BLaER1 (cell line): ENCODE results near the gene INHBC.
"Not testable (repeated sequence)": the region's sequence is repeated elsewhere in the genome, so short reads cannot be mapped to it uniquely, and the experiment has no call there.

ENCODE experiments used
- H3K27ac ChIP-seq: shearing (Covaris generic); formaldehyde crosslinking; 2 replicates; pipeline ENCODE4 v1.8.1; 2022
- H3K27me3 ChIP-seq: shearing (Covaris generic); formaldehyde crosslinking; 2 replicates; pipeline ENCODE4 v1.8.1; 2022
- H3K36me3 ChIP-seq: shearing (Covaris generic); formaldehyde crosslinking; 2 replicates; pipeline ENCODE4 v1.8.1; 2022
- H3K4me1 ChIP-seq: shearing (Covaris generic); formaldehyde crosslinking; 2 replicates; pipeline ENCODE4 v1.8.1; 2022
- H3K4me2 ChIP-seq: shearing (Covaris generic); formaldehyde crosslinking; 2 replicates; pipeline ENCODE4 v1.8.1; 2022
- H3K4me3 ChIP-seq: shearing (Covaris generic); formaldehyde crosslinking; 2 replicates; pipeline ENCODE4 v1.8.1; 2022
- H3K9ac ChIP-seq: shearing (Covaris generic); formaldehyde crosslinking; 2 replicates; pipeline ENCODE4 v1.8.1; 2022
- H3K9me3 ChIP-seq: shearing (Covaris generic); formaldehyde crosslinking; 2 replicates; pipeline ENCODE4 v1.8.1; 2022
- H4K20me1 ChIP-seq: shearing (Covaris generic); formaldehyde crosslinking; 2 replicates; pipeline ENCODE4 v1.8.1; 2022
- Cebpa-rat ChIP-seq: shearing (Covaris generic); IDR thresholded peaks from 2 replicates; pipeline ENCODE4 v1.8.1; 2022

The INHBC gene

GRCh38 chr12:57429473-57430111 lies 5.0 kb upstream of the INHBC start:
- Histone ChIP-seq H3K9me3 (no peaks in the 10 kb centered on the region), H3K36me3 (peaks cover 16% of the 10 kb centered on the region), H3K27me3 (no peaks in the 10 kb centered on the region), H4K20me1 (no peaks in the 10 kb centered on the region), H3K27ac (peak overlapping the region; percentile 94), H3K9ac (peak overlapping the region; percentile 88), H3K4me3 (peak overlapping the region; percentile 74), H3K4me1 (peaks cover 28% of the 10 kb centered on the region), H3K4me2 (peak overlapping the region; percentile 87)
- no peak for TF ChIP-seq Cebpa-rat

- Histone ChIP-seq H3K9me3 (no peaks in the 10 kb centered on the region), H3K27ac (peak overlapping the region; percentile 94), H3K4me3 (peak overlapping the region; percentile 74), H3K27me3 (no peaks in the 10 kb centered on the region), H3K9ac (peak overlapping the region; percentile 88), H3K36me3 (peaks cover 9% of the 10 kb centered on the region), H3K4me1 (peaks cover 35% of the 10 kb centered on the region), H3K4me2 (peak overlapping the region; percentile 87), H4K20me1 (no peaks in the 10 kb centered on the region)
- no peak for TF ChIP-seq Cebpa-rat
Observed at GRCh38 chr12:57430112-57430930, 4.3 kb upstream of the INHBC start.

GRCh38 chr12:57430931-57431566 lies 3.5 kb upstream of the INHBC start, which contains the start of gene R3HDM2:
Gene R3HDM2, minus strand, starts transcription at chr12:57431043. Its CDS starts 120,615 bp downstream, at chr12:57310428.
- H3K4me2 ChIP-seq: peak within 1 kb of the TSS; percentile 87
- no peaks in the 10 kb centered on the region for H3K27me3 ChIP-seq
- H4K20me1 ChIP-seq: no peaks in the 10 kb centered on the region
- H3K27ac ChIP-seq: peak within 1 kb of the TSS; percentile 94
- peak within 1 kb of the TSS; percentile 88 for H3K9ac ChIP-seq
- no peaks in the 10 kb centered on the region for H3K9me3 ChIP-seq
- H3K36me3 ChIP-seq: peaks cover 2% of the 10 kb centered on the region
- peak within 1 kb of the TSS; percentile 74 for H3K4me3 ChIP-seq
- no peak for TF ChIP-seq Cebpa-rat
- peaks cover 40% of the 10 kb centered on the region for H3K4me1 ChIP-seq

- Histone ChIP-seq H3K9me3 (no peaks in the 10 kb centered on the region), H3K4me3 (peak overlapping the region; percentile 74), H4K20me1 (no peaks in the 10 kb centered on the region), H3K9ac (peak overlapping the region; percentile 88; the same call in 1 of the 2 replicates), H3K36me3 (no peaks in the 10 kb centered on the region), H3K27me3 (no peaks in the 10 kb centered on the region), H3K4me1 (peaks cover 40% of the 10 kb centered on the region), H3K4me2 (peak overlapping the region; percentile 80), H3K27ac (peak overlapping the region; percentile 94)
- no peak for TF ChIP-seq Cebpa-rat
Observed at GRCh38 chr12:57431654-57432188, 2.9 kb upstream of the INHBC start.

- TF ChIP-seq Cebpa-rat: no peak
- Histone ChIP-seq H3K27me3 (no peaks in the 10 kb centered on the region), H3K4me3 (no peak overlapping the region), H3K36me3 (no peaks in the 10 kb centered on the region), H3K27ac (no peak overlapping the region), H3K4me2 (no peak overlapping the region), H3K4me1 (peaks cover 39% of the 10 kb centered on the region), H4K20me1 (no peaks in the 10 kb centered on the region), H3K9me3 (no peaks in the 10 kb centered on the region), H3K9ac (no peak overlapping the region)
Observed at GRCh38 chr12:57433370-57433769, 1.2 kb upstream of the INHBC start.

GRCh38 chr12:57435293-57435692 lies 709 bp downstream of the INHBC start:
- no peak for TF ChIP-seq Cebpa-rat
- H4K20me1 ChIP-seq: no peaks in the 10 kb centered on the region
- H3K4me3 ChIP-seq: no peak overlapping the region
- H3K27ac ChIP-seq: 0 out of 2 replicates have a peak overlapping the region, but pooled peaks have one; percentile 42
- H3K27me3 ChIP-seq: no peaks in the 10 kb centered on the region
- peaks cover 27% of the 10 kb centered on the region for H3K4me1 ChIP-seq
- H3K9me3 ChIP-seq: no peaks in the 10 kb centered on the region
- H3K36me3 ChIP-seq: no peaks in the 10 kb centered on the region
- H3K4me2 ChIP-seq: peak overlapping the region; percentile 39
- H3K9ac ChIP-seq: peak overlapping the region; percentile 32; the same call in 1 of the 2 replicates

GRCh38 chr12:57438400-57438799 lies 3.8 kb downstream of the INHBC start:
- Histone ChIP-seq H4K20me1 (no peaks in the 10 kb centered on the region), H3K36me3 (no peaks in the 10 kb centered on the region), H3K4me1 (peaks cover 18% of the 10 kb centered on the region), H3K9ac (no peak overlapping the region), H3K27me3 (no peaks in the 10 kb centered on the region), H3K9me3 (peaks cover 17% of the 10 kb centered on the region; the same call in 1 of the 2 replicates), H3K4me2 (no peak overlapping the region), H3K27ac (no peak overlapping the region), H3K4me3 (no peak overlapping the region)
- TF ChIP-seq Cebpa-rat: no peak

GRCh38 chr12:57439762-57440266 lies 5.2 kb downstream of the INHBC start:
- no peak overlapping the region for H3K4me2 ChIP-seq
- H3K4me1 ChIP-seq: peaks cover 10% of the 10 kb centered on the region
- no peaks in the 10 kb centered on the region for H3K27me3 ChIP-seq
- no peak overlapping the region for H3K4me3 ChIP-seq
- H4K20me1 ChIP-seq: no peaks in the 10 kb centered on the region
- no peak overlapping the region for H3K27ac ChIP-seq
- H3K9ac ChIP-seq: no peak overlapping the region
- TF ChIP-seq Cebpa-rat: no peak
- H3K36me3 ChIP-seq: no peaks in the 10 kb centered on the region
- H3K9me3 ChIP-seq: peaks cover 17% of the 10 kb centered on the region; the same call in 1 of the 2 replicates

GRCh38 chr12:57441393-57441792 lies 6.8 kb downstream of the INHBC start:
- not testable (repeated sequence) for H3K27ac ChIP-seq, H3K4me3 ChIP-seq, H4K20me1 ChIP-seq, H3K4me2 ChIP-seq, H3K27me3 ChIP-seq, H3K9ac ChIP-seq, H3K4me1 ChIP-seq, H3K36me3 ChIP-seq
- peaks cover 17% of the 10 kb centered on the region; the same call in 1 of the 2 replicates for H3K9me3 ChIP-seq
